ENCODE results near the gene MAD1L1. TPM values are rescaled to one million over a fixed set of nuclear protein-coding genes. Genes with fewer than 3 reads are reported as not detected.

Gene MAD1L1
- total and polyA plus RNA-seq, 2 of the 8 experiments (the other 6 are each of a cell fraction or from before 2014, with no cell fraction given): 40.4 to 44.6 TPM

GRCh38 chr7:2102375-2102723 lies 130.4 kb downstream of the MAD1L1 start (continued):
- TF ChIP-seq ATF2 (IDR thresholded peaks at IDR 0.05; ENCODE audit: low read length) (no peak), TBP (IDR thresholded peaks at IDR 0.05; ENCODE audit: low read depth, low read length) (no peak), BACH1 (IDR thresholded peaks at IDR 0.05; ENCODE audit: low read length) (no peak), TAF1 (IDR thresholded peaks at IDR 0.05; ENCODE audit: low read depth, low read length) (no peak), PHF8 (conservative IDR thresholded peaks at IDR 0.05; ENCODE audit: low read depth, low read length) (no peak), RNF2 (IDR thresholded peaks at IDR 0.05; ENCODE audit: borderline replicate concordance, low read depth, low read length, missing control alignments, poor library complexity, severe bottlenecking) (no peak), JUN (IDR thresholded peaks at IDR 0.05; ENCODE audit: low read depth, low read length) (no peak)
